ENCODE results near the gene INO80E. TPM values are rescaled to one million over a fixed set of nuclear protein-coding genes. Genes with fewer than 3 reads are reported as not detected.

The INO80E gene
- total RNA-seq, 1 donor from 2014 or later, result 31.3 TPM

GRCh38 chr16:29989111-29989858, 6.8 kb upstream of the INO80E start:
- intact Hi-C loops (cut with micrococcal nuclease), result no loop called here
- ATAC-seq (no peak), DNase-seq (no peak)

DNA sequence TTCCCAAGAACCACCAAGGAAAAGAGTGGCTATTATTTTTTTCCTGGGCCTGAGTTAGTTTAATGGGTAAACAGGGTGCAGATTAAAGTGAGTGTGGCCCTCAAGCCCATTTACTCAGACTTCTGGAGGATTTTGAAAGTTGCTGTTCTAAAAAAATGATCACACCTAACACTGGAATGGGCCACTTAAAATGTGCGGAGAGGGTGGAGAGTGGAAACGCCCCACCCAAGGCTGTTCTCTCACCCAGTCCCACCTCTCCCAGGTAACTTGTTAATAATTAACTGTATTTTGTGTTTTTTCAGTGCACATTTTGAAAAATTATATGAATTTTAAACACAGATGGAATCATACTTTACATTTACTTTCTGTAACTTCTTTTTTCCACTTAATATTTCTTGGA, 6.0 kb upstream of the INO80E start:
- DNase-seq (no peak), ATAC-seq (no peak)
- intact Hi-C loops (cut with micrococcal nuclease), result no loop called here

GRCh38 chr16:29990883-29991570, 5.0 kb upstream of the INO80E start:
- no peak for DNase-seq
- intact Hi-C loops (cut with micrococcal nuclease), result no loop called here
- ATAC-seq, result no peak

- intact Hi-C loops (cut with micrococcal nuclease), result no loop called here
- no peak for ATAC-seq
- DNase-seq, result no peak
Observed at GRCh38 chr16:29991571-29991904, 4.5 kb upstream of the INO80E start.

- DNase-seq (no peak), ATAC-seq (no peak)
- intact Hi-C loops (cut with micrococcal nuclease), result no loop called here
Observed at GRCh38 chr16:29992344-29992967, 3.6 kb upstream of the INO80E start.

GRCh38 chr16:29993191-29993902, 2.7 kb upstream of the INO80E start:
- ATAC-seq (no peak), DNase-seq (no peak)
- intact Hi-C loops (cut with micrococcal nuclease), result no loop called here

DNA sequence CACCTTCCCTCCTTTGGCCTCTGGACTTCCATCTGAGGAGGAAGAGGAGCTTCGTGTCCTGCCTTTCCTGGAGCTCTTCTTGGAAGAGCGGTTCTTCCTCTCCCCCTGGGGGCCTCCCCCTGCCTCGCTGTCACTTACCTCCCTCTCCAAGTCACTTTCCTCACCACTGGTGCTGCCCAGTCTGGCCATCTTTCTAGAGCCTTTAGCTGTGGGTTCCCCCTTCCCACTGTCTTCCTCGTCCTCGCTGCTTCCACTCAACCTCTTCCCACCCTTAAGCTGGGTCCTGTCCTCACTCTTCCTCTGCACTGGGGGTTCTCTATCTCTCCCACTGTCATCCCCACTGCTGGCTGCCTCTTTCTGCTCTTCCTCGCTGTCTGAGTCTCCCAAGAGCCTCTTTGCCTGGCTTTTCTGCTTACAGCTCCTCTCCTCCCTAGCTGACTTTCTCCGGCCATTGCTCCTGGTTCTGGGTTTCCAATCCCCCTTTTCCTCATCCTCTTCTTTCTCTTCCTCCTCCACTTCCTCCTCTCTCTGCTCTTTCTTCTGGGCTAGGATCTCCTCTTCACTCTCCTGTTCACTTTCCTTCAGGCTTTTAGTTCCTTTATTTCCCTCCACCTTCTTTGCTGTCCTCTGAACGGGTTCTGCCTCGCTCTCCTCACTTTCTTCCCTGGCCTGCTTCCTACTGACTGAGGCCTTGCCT, 2.0 kb upstream of the INO80E start:
- ATAC-seq (no peak), DNase-seq (no peak)
- intact Hi-C loops (cut with micrococcal nuclease), result no loop called here

DNA sequence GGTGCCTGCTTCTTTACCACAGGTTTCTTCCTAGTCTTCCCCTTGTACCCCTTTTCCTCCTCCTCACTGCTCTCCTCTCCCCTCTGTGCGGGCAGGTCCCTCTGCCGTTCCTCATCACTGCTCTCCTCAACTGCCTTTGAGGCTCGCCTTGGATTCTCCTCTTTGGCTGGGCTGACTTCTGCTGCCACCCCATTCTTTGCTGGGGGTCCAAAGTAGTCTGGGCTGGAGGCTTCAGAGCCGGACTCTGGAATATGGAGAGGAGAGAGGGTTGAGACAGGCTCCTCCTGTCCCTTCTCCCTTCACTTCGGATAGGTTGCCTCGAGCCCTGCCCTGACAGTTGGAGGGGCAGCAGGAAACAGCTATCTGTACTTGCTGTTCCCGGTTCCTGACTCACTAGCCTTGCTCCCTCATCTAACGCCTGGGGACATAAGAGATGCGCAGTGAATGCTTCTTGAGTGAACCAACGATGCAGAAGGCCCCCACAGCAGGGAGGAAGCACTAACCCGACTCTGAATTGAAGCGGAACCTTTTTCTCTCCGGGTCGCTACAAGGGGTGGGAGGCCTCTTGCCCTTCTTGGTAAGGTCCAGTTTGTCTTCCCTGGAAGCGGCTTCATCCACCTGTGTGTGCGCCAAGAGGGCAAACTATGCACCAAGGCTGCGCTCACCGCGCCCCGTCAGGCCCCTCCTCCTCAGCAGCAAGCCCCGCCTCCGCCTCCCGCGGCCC, 1.3 kb upstream of the INO80E start:
- peak; percentile 49 for ATAC-seq
- DNase-seq, result peak; percentile 76
- intact Hi-C loops (cut with micrococcal nuclease), result no loop called here

- intact Hi-C loops (cut with micrococcal nuclease), result no loop called here
- peak; percentile 94 for DNase-seq
- ATAC-seq, result peak; percentile 81
Observed at GRCh38 chr16:29995324-29995910, 624 bp upstream of the INO80E start, which contains the start of gene HIRIP3. Gene HIRIP3 (minus strand): TSS chr16:29995617. CDS start chr16:29995605, 12 bp downstream.

GRCh38 chr16:29996766-29997250, 767 bp downstream of the INO80E start:
- no peak for ATAC-seq
- no peak for DNase-seq
- intact Hi-C loops (cut with micrococcal nuclease), result no loop called here

DNA sequence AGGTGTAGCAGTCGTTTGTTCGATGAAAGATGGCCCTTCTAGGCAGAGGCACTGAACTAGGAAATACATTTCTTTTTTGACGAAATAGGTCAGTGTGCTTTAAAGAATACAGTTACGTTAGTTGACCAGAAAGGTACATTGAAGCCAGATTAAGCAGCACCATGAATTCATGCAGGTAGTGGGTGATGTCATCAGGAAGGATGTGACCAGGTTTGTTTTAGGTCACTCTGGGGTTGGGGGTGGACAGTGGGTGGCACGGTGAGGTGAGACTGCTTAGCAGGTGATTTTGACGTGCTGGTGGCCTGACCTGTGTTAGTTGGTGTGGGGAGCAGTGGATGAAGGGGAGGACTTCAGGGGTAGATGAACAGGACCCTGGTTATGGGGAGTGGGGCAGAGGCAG, 3.6 kb downstream of the INO80E start:
- ATAC-seq (no peak), DNase-seq (no peak)
- intact Hi-C loops (cut with micrococcal nuclease), result no loop called here

GRCh38 chr16:30000735-30001631, 4.9 kb downstream of the INO80E start:
- no peak for DNase-seq
- no peak for ATAC-seq
- intact Hi-C loops (cut with micrococcal nuclease), result no loop called here

DNA sequence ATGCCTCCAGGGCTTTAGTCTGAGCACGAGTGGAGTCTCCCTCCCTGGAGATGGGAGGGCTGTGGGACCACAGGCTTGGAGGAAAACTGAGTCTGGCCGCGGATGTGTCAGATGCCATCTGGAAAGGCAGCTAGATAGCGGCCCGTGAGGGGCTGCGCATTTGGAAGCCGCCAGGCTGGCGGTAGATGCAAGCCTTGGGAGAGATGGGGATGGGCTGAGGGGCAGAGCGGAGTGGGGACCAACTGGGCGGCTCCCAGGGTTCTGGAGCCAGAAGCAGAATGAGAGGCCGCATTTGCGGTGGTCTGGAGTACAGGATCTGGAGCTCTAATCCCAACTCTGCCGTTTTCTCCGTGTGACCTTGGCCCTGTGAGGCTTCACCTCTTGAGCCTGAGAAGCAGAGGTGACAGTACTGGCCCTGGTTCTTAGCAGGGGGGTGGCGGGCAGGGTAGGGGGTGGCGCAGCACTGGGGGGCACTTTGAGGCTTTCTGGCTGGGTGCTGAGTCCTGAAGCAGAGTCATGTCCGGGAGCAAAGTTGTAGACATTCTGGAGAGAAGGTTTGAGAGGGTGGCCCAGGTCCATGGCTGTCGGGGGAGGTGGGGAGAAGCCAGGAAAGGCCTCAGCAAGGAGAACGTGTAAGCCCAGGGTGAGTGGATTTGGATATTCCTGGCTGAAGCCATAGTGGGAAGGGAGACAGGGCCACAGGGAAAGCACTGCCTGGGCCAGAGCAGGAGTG, 6.7 kb downstream of the INO80E start:
- DNase-seq (no peak), ATAC-seq (no peak)
- intact Hi-C loops (cut with micrococcal nuclease), result no loop called here

DNA sequence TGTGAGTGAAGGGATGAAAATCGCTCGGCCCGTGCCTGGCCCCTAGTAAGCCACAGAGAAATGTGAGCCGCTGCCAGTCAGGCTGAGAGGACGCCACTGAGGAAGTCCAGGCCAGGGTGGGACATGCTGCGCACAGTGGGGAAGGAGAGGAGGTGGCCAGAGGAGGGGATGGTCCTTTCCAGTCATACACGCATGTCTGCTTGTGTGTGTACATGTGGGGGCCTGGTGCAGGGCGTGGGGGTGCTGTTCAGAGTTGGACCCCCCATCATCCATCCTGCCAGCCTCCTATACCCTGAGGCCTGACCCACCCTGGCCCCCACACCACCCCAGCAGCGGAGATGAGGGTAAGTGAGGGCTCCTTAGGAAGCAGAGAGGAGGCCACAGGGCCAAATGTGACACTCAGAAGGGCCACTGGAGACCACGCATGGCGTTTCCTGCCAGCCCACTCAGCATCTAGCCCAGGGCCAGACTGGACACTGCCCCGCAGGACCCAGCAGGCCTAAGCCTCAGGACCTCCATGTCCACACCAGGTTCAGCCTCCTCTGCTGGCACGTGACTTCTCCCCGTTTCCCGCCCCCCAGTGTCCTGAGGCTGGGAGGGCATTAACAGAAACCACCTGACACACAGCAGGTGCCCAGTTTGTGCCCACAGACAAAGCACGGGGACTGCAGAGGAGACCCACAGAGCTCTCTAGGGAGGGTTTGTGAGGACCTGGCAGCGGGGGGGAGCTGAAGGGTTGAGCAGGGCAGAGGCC, 7.8 kb downstream of the INO80E start:
- ATAC-seq (no peak), DNase-seq (no peak)
- intact Hi-C loops (cut with micrococcal nuclease), result no loop called here

GRCh38 chr16:30004424-30004776, 8.4 kb downstream of the INO80E start:
- DNase-seq, result no peak
- intact Hi-C loops (cut with micrococcal nuclease), result no loop called here
- ATAC-seq, result no peak

DNA sequence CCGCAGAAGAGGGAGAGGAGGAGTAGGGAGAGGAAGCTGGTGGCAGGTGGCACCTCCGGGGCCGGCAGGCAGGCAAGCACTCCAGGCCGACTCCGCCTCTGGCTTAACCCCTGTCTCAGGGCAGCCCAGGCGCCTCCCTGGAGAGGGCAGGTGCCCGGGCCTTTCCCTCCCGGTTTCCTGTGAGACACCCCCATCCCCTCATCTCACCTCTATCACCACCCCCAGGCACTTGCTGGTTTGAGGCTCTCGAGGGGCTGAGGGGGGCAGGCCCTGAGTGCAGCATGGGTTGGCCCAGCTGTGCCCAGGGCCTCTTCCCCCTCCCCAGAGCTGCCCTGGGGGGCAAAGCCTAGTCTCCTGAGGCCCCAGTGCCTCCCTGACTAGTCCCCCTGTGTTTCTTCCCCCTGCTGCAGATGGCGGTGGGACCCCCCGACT, 8.8 kb downstream of the INO80E start:
- ATAC-seq (no peak), DNase-seq (no peak)
- intact Hi-C loops (cut with micrococcal nuclease), result no loop called here

All from left ventricle myocardium superior (tissue), 1 donor.